H9 (cell line): ENCODE data around the gene GRIN2B. TPM values are rescaled to one million over a fixed set of nuclear protein-coding genes. Genes with fewer than 3 reads are reported as not detected.
A peak's percentile ranks its signal among the peaks of the same experiment; 100 is the strongest.

Experiments used
- DNase-seq: peaks from one replicate; pipeline ENCODE4 v3.0.0-alpha.2; 2017
- H2AFZ ChIP-seq: one replicate; pipeline ENCODE4 v1.6.1; 2013; ENCODE audit warnings: mild to moderate bottlenecking, low read length, control low read depth, moderate library complexity
- H2AK5ac ChIP-seq: 2 replicates; pipeline ENCODE4 v1.6.1; 2013; ENCODE audit warnings: low read length, control low read depth, mixed read lengths; ENCODE audit not compliant: insufficient read length
- H2BK120ac ChIP-seq: one replicate; pipeline ENCODE4 v1.6.1; 2013; ENCODE audit warnings: low read depth, mild to moderate bottlenecking, low read length, control low read depth, inconsistent platforms; ENCODE audit not compliant: poor library complexity, severe bottlenecking
- H2BK12ac ChIP-seq: 2 replicates; pipeline ENCODE4 v1.6.1; 2013; ENCODE audit warnings: low read length, control low read depth, mixed read lengths, low read depth; ENCODE audit not compliant: insufficient read length
- H2BK15ac ChIP-seq: 2 replicates; pipeline ENCODE4 v1.6.1; 2013; ENCODE audit warnings: low read depth, low read length, control low read depth
- H2BK20ac ChIP-seq: one replicate; pipeline ENCODE4 v1.6.1; 2013; ENCODE audit warnings: low read depth, mild to moderate bottlenecking, low read length, control low read depth, inconsistent platforms; ENCODE audit not compliant: poor library complexity, severe bottlenecking
- H2BK5ac ChIP-seq: 2 replicates; pipeline ENCODE4 v1.6.1; 2013; ENCODE audit warnings: low read length, control low read depth, mixed read lengths; ENCODE audit not compliant: insufficient read length
- H3K14ac ChIP-seq: 2 replicates; pipeline ENCODE4 v1.6.1; 2013; ENCODE audit warnings: low read length, control low read depth; ENCODE audit not compliant: insufficient read depth
- H3K18ac ChIP-seq: 2 replicates; pipeline ENCODE4 v1.6.1; 2013; ENCODE audit warnings: low read depth, mild to moderate bottlenecking, mixed read lengths, low read length, control low read depth; ENCODE audit not compliant: insufficient read length
- H3K23ac ChIP-seq: 2 replicates; pipeline ENCODE4 v1.6.1; 2013; ENCODE audit warnings: low read length, control low read depth, mixed read lengths, low read depth; ENCODE audit not compliant: insufficient read length
- H3K23me2 ChIP-seq: 2 replicates; pipeline ENCODE4 v1.6.1; 2013; ENCODE audit warnings: low read depth, mild to moderate bottlenecking, mixed read lengths, low read length, control low read depth; ENCODE audit not compliant: insufficient read length, poor library complexity, severe bottlenecking
- H3K27ac ChIP-seq: 2 replicates; pipeline ENCODE4 v1.5.1; 2013; ENCODE audit warnings: low read length, control low read depth, mixed read lengths, low read depth; ENCODE audit not compliant: insufficient read length
- H3K27me3 ChIP-seq: 2 replicates; pipeline ENCODE4 v1.6.1; 2013; ENCODE audit warnings: low read length, control low read depth, inconsistent platforms; ENCODE audit not compliant: insufficient read depth
- H3K4ac ChIP-seq: 2 replicates; pipeline ENCODE4 v1.6.1; 2013; ENCODE audit warnings: low read depth, mild to moderate bottlenecking, control low read depth, inconsistent platforms, low read length, moderate library complexity
- H3K4me1 ChIP-seq: 2 replicates; pipeline ENCODE4 v1.6.1; 2013; ENCODE audit warnings: low read length, control low read depth, inconsistent platforms; ENCODE audit not compliant: insufficient read depth
- H3K4me2 ChIP-seq: 2 replicates; pipeline ENCODE4 v1.6.1; 2013; ENCODE audit warnings: low read length, control low read depth, mixed read lengths; ENCODE audit not compliant: insufficient read length, insufficient read depth
- H3K56ac ChIP-seq: 2 replicates; pipeline ENCODE4 v1.6.1; 2013; ENCODE audit warnings: low read depth, mild to moderate bottlenecking, mixed read lengths, low read length, control low read depth; ENCODE audit not compliant: insufficient read length
- H3K79me1 ChIP-seq: 2 replicates; pipeline ENCODE4 v1.6.1; 2013; ENCODE audit warnings: low read depth, mild to moderate bottlenecking, moderate library complexity, low read length, control low read depth, inconsistent platforms; ENCODE audit not compliant: insufficient read depth, poor library complexity, severe bottlenecking
- H3K79me2 ChIP-seq: 2 replicates; pipeline ENCODE4 v1.6.1; 2013; ENCODE audit warnings: low read length, control low read depth, inconsistent platforms; ENCODE audit not compliant: insufficient read depth
- H3K9ac ChIP-seq: 2 replicates; pipeline ENCODE4 v1.6.1; 2013; ENCODE audit warnings: low read length, control low read depth, mixed read lengths; ENCODE audit not compliant: insufficient read length; ENCODE audit errors: extremely low read depth
- H3K9me3 ChIP-seq: one replicate; pipeline ENCODE4 v1.6.1; 2013; ENCODE audit warnings: low read depth, low read length, inconsistent platforms; ENCODE audit not compliant: control insufficient read depth
- H3T11ph ChIP-seq: one replicate; pipeline ENCODE4 v1.6.1; 2013; ENCODE audit warnings: mild to moderate bottlenecking, low read length, control low read depth, inconsistent platforms
- H4K20me1 ChIP-seq: one replicate; pipeline ENCODE4 v1.6.1; 2013; ENCODE audit not compliant: control insufficient read depth, insufficient read length, insufficient read depth
- H4K5ac ChIP-seq: 2 replicates; pipeline ENCODE4 v1.6.1; 2013; ENCODE audit warnings: low read depth, mild to moderate bottlenecking, mixed read lengths, low read length, control low read depth; ENCODE audit not compliant: insufficient read length
- H4K8ac ChIP-seq: replicated peaks from 2 replicates; pipeline ENCODE4 v1.6.1; 2013; ENCODE audit warnings: low read length, control low read depth, mixed read lengths, low read depth; ENCODE audit not compliant: insufficient read length
- H4K91ac ChIP-seq: 2 replicates; pipeline ENCODE4 v1.6.1; 2013; ENCODE audit warnings: low read depth, mild to moderate bottlenecking, moderate library complexity, mixed read lengths, low read length, control low read depth; ENCODE audit not compliant: insufficient read length
- H3K27ac Mint-ChIP-seq, 3 experiments: 2 replicates in 2 of 3; 3 replicates in 1 of 3; pipeline ENCODE4 v1.8.0; 2020 to 2021; ENCODE audit warnings: mixed read lengths in 3 of 3, mild to moderate bottlenecking in 1 of 3, moderate library complexity in 1 of 3
- H3K27me3 Mint-ChIP-seq: 2 replicates; pipeline ENCODE4 v1.8.0; 2021; ENCODE audit warnings: low read depth, mild to moderate bottlenecking, moderate library complexity, mixed read lengths
- H3K36me3 Mint-ChIP-seq, 3 experiments: 2 replicates in 2 of 3; 3 replicates in 1 of 3; pipeline ENCODE4 v1.8.0; 2020 to 2021; ENCODE audit warnings: low read depth in 3 of 3, mixed read lengths in 3 of 3; ENCODE audit not compliant: insufficient read depth in 1 of 3
- H3K4me1 Mint-ChIP-seq, 2 experiments: 2 replicates each; pipeline ENCODE4 v1.8.0; 2020; ENCODE audit warnings: mixed read lengths in 2 of 2
- H3K4me3 Mint-ChIP-seq, 2 experiments: 2 replicates in 1 of 2; 3 replicates in 1 of 2; pipeline ENCODE4 v1.8.0; 2020 to 2021; ENCODE audit warnings: mild to moderate bottlenecking in 2 of 2, mixed read lengths in 2 of 2, moderate library complexity in 1 of 2
- H3K9me3 Mint-ChIP-seq, 2 experiments: 2 replicates in 1 of 2; 3 replicates in 1 of 2; pipeline ENCODE4 v1.8.0; 2020; ENCODE audit warnings: mild to moderate bottlenecking in 2 of 2, mixed read lengths in 2 of 2, moderate library complexity in 1 of 2
- CTCF ChIP-seq: fragments of 200-600 bp; sonication (generic); conservative IDR thresholded peaks from 3 replicates; pipeline ENCODE4 v1.8.0; 2021; ENCODE audit warnings: antibody characterized with exemption, mild to moderate bottlenecking
- WGBS: extraction: QIAGEN DNeasy Blood & Tissue Kit; methylation state at CpG from one replicate; pipeline ENCODE4 v1.1.7; 2013; ENCODE audit warnings: missing lambda C conversion rate, low lambda C conversion rate, mixed read lengths; ENCODE audit not compliant: insufficient read length; ENCODE audit errors: extremely low coverage; 5-methylcytosine and 5-hydroxymethylcytosine counted together
- total RNA-seq: library from RNA; stranded (reverse); gene quantifications from 2 replicates; pipeline ENCODE4 v1.2.1, GENCODE V29; 2021

The GRIN2B gene
- total RNA-seq, 1 experiment from 2014 or later: 0.13 TPM

DNA sequence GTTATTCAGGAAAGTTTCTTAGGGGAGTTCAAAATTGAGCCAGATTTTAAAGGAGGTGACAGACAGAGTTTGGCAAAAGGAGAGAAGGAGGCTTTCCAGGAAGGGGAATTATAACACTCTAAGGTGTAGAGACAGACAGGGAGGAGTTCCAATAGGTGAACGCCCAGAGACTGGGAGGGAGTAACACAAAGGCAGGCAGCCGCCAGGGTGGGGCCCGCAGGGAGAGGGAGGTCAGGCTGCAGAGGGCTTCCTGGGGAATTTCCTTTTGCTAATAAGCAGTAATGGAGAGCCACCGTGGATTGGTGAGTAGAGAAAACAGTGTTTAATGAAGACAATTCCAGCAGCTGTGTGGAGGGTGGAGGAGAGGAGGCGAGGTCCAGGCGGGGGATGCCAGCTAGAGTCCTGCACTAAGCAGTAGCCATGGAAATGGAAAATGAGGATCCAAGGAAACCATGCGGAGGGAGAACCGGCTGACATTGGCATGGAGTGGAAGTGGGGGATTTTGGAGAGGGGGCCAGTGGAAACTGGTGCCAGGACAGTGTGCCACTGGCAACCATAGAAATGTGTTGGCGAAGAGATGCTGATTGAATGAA lies 22.2 kb downstream of the GRIN2B start:
- no peak overlapping the region for H2BK15ac ChIP-seq
- no peak overlapping the region for H4K91ac ChIP-seq
- no peak overlapping the region for H3T11ph ChIP-seq
- H3K9ac ChIP-seq: no peak overlapping the region
- no peak overlapping the region for H4K8ac ChIP-seq
- Mint-ChIP-seq H3K9me3 (peaks cover 0 to 3% of the 10 kb centered on the region in 2 experiments; a peak in 3 of 5 replicates), H3K27ac (peak overlapping the region in 1 of 3 experiments; percentile 78; a peak in 2 of 7 replicates), H3K27me3 (peaks cover 19% of the 10 kb centered on the region), H3K36me3 (peaks cover 0 to 14% (median 0%) of the 10 kb centered on the region in 3 experiments; a peak in 2 of 7 replicates), H3K4me1 (peaks cover 32 to 33% of the 10 kb centered on the region in 2 experiments), H3K4me3 (peak overlapping the region in 1 of 2 experiments; percentile 21; a peak in 1 of 5 replicates)
- H3K27me3 ChIP-seq: no peaks in the 10 kb centered on the region
- no peak overlapping the region for H2BK20ac ChIP-seq
- DNase-seq: peak; percentile 70
- no peak overlapping the region for H2BK120ac ChIP-seq
- no peaks in the 10 kb centered on the region for H4K20me1 ChIP-seq
- H2AK5ac ChIP-seq: no peak overlapping the region
- no peak overlapping the region for H3K56ac ChIP-seq
- no peak overlapping the region for H2AFZ ChIP-seq
- no peaks in the 10 kb centered on the region for H3K79me2 ChIP-seq
- no peak overlapping the region for H3K23ac ChIP-seq
- H4K5ac ChIP-seq: no peak overlapping the region
- no peak overlapping the region for H3K27ac ChIP-seq
- H3K9me3 ChIP-seq: no peaks in the 10 kb centered on the region
- no peak overlapping the region for H3K14ac ChIP-seq
- H2BK5ac ChIP-seq: no peak overlapping the region
- no peak overlapping the region for H3K4ac ChIP-seq
- H3K4me1 ChIP-seq: peaks cover 12% of the 10 kb centered on the region
- H2BK12ac ChIP-seq: no peak overlapping the region
- H3K79me1 ChIP-seq: no peaks in the 10 kb centered on the region
- WGBS: no CpG with 5 or more reads among the region's 9 CpGs
- no peak overlapping the region for H3K18ac ChIP-seq
- no peak for TF ChIP-seq CTCF
- H3K4me2 ChIP-seq: no peak overlapping the region
- no peaks in the 10 kb centered on the region for H3K23me2 ChIP-seq
